ENCODE measurements around the gene SPSB1. TPM values are rescaled to one million over a fixed set of nuclear protein-coding genes. Genes with fewer than 3 reads are reported as not detected.

The SPSB1 gene
- total RNA-seq, 4 donors from 2014 or later, result 12.3 to 29.6 (median 20.7) TPM

DNA sequence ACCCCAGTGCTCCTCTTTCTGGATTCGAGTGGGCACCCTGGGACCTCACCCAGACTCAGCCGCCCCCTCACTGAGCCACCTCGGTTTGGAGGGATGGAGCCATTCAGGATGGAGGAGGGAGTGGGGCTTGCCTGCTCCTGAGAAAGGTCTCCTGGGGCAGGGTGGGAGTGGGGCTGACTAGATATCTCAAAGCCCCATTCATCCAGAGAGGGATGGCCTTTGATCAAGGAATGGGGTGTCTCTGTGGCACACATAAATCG is 10.1 kb upstream of the SPSB1 start:
- DNase-seq, result no peak
- H3K4me3 ChIP-seq, result no peak overlapping the region
- H3K36me3 ChIP-seq, result no peaks in the 10 kb centered on the region
- no peak for TF ChIP-seq POLR2A (IDR thresholded peaks at IDR 0.05)
- TF ChIP-seq, protein P1, sequence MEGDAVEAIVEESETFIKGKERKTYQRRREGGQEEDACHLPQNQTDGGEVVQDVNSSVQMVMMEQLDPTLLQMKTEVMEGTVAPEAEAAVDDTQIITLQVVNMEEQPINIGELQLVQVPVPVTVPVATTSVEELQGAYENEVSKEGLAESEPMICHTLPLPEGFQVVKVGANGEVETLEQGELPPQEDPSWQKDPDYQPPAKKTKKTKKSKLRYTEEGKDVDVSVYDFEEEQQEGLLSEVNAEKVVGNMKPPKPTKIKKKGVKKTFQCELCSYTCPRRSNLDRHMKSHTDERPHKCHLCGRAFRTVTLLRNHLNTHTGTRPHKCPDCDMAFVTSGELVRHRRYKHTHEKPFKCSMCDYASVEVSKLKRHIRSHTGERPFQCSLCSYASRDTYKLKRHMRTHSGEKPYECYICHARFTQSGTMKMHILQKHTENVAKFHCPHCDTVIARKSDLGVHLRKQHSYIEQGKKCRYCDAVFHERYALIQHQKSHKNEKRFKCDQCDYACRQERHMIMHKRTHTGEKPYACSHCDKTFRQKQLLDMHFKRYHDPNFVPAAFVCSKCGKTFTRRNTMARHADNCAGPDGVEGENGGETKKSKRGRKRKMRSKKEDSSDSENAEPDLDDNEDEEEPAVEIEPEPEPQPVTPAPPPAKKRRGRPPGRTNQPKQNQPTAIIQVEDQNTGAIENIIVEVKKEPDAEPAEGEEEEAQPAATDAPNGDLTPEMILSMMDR (IDR thresholded peaks at IDR 0.05), result no peak
- H3K27ac ChIP-seq, result no peak overlapping the region
- no peaks in the 10 kb centered on the region for H3K4me1 ChIP-seq
- no peaks in the 10 kb centered on the region for H3K27me3 ChIP-seq
- H3K9me3 ChIP-seq, result peaks cover 0 to 8% of the 10 kb centered on the region in 2 donors
- intact Hi-C loops (cut with DNase I; ENCODE audit: low total_unique reads), result loop anchor here (10.0 kb wide), 1 partner anchor 172 kb away; no protein-coding TSS in a partner anchor

DNA sequence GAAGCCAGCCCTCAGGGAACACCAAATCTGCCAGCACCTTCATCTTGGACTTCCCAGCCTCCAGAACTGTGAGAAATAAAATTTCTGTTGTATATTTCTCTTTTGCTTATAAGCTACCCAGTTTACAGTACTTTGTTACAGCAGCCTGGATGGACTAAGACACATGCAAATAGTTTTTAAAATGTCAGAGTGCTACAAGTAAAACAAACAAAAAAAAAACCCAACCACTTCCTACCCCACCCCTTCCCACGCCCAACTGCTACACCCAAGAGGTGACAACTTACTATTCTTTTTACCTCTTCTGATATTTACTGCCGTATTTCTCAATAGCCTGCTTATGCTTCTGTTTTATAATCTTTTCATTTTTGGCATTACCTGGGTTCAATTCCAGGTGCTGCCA is 8.6 kb upstream of the SPSB1 start:
- intact Hi-C loops (cut with DNase I; ENCODE audit: low total_unique reads), result loop anchor here (10.0 kb wide), 1 partner anchor 171 kb away; no protein-coding TSS in a partner anchor
- H3K9me3 ChIP-seq, result peaks cover 0 to 22% of the 10 kb centered on the region in 2 donors
- DNase-seq, result no peak

DNA sequence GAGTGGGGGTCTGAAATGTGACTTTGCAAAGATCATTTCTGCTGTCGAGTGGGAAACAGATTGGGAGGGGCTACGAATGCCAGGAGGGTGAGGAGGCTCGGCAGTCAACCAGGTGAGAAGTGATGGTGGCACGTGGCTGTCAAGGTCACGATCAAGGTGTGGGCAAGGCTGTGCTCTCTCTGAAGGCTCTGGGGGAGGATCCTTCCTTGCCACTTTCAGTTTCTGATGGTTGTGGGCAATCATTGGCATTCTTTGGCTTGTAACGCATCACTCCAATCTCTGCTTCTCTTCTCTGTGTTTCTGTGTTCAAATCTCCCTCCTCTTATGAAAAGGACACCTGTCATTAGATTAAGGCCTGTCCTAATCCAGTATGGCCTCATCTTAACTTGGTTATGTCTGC is 6.1 kb upstream of the SPSB1 start:
- no peaks in the 10 kb centered on the region for H3K27me3 ChIP-seq
- TF ChIP-seq POLR2A (IDR thresholded peaks at IDR 0.05), result no peak
- TF ChIP-seq, protein P1 (IDR thresholded peaks at IDR 0.05), result no peak
- H3K9me3 ChIP-seq, result peaks cover 0 to 23% of the 10 kb centered on the region in 2 donors
- no peak overlapping the region for H3K4me3 ChIP-seq
- intact Hi-C loops (cut with DNase I; ENCODE audit: low total_unique reads), result loop anchor here (10.0 kb wide), 1 partner anchor 168 kb away; no protein-coding TSS in a partner anchor
- no peaks in the 10 kb centered on the region for H3K36me3 ChIP-seq
- H3K4me1 ChIP-seq, result no peaks in the 10 kb centered on the region
- H3K27ac ChIP-seq, result no peak overlapping the region
- DNase-seq, result no peak

More for the DNA sequence above, 8.6 kb upstream of the SPSB1 start:
- Histone ChIP-seq H3K4me1 (no peaks in the 10 kb centered on the region), H3K4me3 (no peak overlapping the region), H3K27me3 (no peaks in the 10 kb centered on the region), H3K36me3 (no peaks in the 10 kb centered on the region), H3K27ac (no peak overlapping the region)
- TF ChIP-seq POLR2A (IDR thresholded peaks at IDR 0.05), result no peak
- TF ChIP-seq, protein P1 (IDR thresholded peaks at IDR 0.05), result no peak

DNA sequence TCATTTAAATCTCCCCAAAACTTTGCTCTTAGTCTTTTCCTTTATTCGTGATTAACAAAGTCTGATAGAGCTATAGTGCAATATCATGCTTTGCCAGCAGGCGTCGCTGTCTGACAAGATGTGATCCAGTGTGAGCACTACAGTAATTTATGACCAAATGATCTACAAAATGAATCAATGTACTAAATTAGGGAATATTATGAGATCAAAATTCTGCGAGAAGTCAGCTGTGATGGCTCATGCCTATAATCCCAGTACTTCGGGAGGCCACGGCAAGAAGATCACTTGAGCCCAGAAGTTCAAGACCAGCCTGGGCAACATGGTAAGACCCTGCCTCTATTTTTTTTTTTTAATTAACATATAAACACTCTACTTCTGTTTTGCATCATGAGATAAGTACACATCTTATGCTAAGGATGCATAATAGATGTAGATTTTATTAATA is 3.6 kb upstream of the SPSB1 start:
- no peak overlapping the region for H3K4me3 ChIP-seq
- peak overlapping the region in 1 of 2 donors; percentile 95 for H3K27ac ChIP-seq
- H3K27me3 ChIP-seq, result no peaks in the 10 kb centered on the region
- H3K36me3 ChIP-seq, result no peaks in the 10 kb centered on the region
- intact Hi-C loops (cut with DNase I; ENCODE audit: low total_unique reads), result loop anchor here (10.0 kb wide), 1 partner anchor 166 kb away; no protein-coding TSS in a partner anchor
- peaks cover 0 to 23% of the 10 kb centered on the region in 2 donors for H3K9me3 ChIP-seq
- peak; percentile 63 to 68 for DNase-seq
- no peaks in the 10 kb centered on the region for H3K4me1 ChIP-seq
- TF ChIP-seq POLR2A (IDR thresholded peaks at IDR 0.05), result no peak
- TF ChIP-seq, protein P1 (IDR thresholded peaks at IDR 0.05), result peak; percentile 74 to 92 (median 86)

DNA sequence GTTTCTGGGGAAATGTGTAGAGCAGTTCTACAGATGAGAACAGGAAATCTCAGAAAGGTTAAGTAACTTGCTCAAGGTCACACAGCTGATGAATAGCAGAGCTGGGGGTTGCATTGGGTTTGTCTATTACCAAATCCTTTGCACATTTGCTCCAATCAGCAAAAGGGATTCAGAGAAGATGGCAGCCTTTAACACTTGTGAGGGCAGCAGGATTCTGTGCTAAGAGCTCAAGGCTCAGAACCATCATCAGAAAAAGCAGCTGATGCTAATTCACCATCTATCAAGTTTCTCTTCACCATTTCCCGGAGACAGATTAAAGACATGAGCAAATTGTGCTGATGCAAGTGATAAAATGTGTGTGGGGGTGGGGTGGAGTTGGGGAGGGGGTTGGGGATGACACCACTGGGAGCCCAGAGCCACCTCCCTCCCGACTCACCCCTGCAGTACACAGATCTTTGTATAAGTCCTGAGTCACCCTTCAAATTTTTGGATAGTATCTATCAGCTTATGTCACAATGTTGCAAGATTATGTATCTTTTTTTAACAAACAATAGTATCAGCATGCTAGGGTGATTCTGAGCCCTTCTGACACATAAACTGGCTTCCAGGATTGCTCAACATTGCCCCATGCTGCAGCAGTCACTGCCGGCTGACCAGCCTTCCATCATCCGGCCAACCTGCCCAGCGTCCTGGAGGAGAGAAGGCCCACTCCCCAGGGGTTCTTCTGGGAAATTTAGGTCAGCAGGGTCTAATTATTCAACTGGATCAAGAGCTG is 2.8 kb upstream of the SPSB1 start:
- peak overlapping the region; percentile 95 for H3K27ac ChIP-seq

More for the DNA sequence above, 2.8 kb upstream of the SPSB1 start:
- Histone ChIP-seq H3K9me3 (peaks cover 0 to 19% of the 10 kb centered on the region in 2 donors), H3K36me3 (no peaks in the 10 kb centered on the region), H3K27me3 (no peaks in the 10 kb centered on the region), H3K4me3 (no peak overlapping the region), H3K4me1 (no peaks in the 10 kb centered on the region)
- DNase-seq, result peak; percentile 71 to 87
- TF ChIP-seq, protein P1 (IDR thresholded peaks at IDR 0.05), result no peak
- intact Hi-C loops (cut with DNase I; ENCODE audit: low total_unique reads), result loop anchor here (10.0 kb wide), 1 partner anchor 165 kb away; no protein-coding TSS in a partner anchor

Data from uterus (tissue), 4 donors.